CD4-positive, alpha-beta T cell treated with Interleukin-17A for 1 hour (primary cell): ENCODE results near the gene SVIL.
"Not testable (repeated sequence)": the region's sequence is repeated elsewhere in the genome, so short reads cannot be mapped to it uniquely, and the experiment has no call there.

ENCODE experiments used
- DNase-seq: peaks from one replicate; pipeline ENCODE4 v3.0.0-alpha.2; 2020

The SVIL gene

GRCh38 chr10:29446327-29446726 is 188.4 kb downstream of the SVIL start:
- no peak for DNase-seq

DNA sequence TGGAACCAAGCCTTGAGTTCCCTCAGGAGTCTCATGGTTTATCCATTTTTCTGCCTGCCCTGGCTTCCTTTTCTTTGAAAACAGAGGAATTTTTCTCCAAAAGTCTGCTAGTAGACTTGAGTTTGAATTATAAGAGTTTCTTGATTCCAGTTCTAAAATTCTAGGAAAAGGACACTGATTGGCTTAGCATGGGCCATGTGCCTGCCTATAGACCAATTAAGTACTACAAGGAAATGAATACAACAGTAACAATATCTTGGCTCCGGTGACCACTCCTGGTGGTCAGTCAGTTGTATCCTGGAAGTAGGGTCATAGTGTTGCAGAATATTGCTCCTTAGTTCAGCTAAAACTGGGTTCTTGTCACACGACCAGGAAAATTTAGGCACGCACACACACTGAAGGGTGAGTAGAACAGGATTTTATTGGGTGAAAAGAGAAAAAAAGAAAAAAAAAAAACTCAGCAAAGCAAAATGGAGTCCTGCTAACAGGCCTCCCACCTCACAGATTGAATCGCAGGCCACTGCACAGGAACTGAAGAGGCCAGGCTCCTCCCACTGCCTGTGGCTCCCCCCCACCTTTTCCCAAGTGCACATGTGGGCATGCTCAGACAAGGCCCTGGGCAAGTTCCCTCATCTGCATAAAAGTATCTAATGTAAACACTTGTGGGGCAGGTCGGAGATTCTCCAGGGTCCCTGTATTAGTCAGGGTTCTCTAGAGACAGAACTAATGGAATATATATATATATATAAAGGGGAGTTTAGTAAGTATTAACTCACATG is 190.8 kb downstream of the SVIL start:
- no peak for DNase-seq

- DNase-seq = no peak
These were observed 193.8 kb downstream of the SVIL start for GRCh38 chr10:29440981-29441380.

- DNase-seq = not testable (repeated sequence)
These were observed 195.8 kb downstream of the SVIL start for GRCh38 chr10:29439005-29439404.

- no peak for DNase-seq
These were observed 196.5 kb downstream of the SVIL start for GRCh38 chr10:29438271-29438670.

GRCh38 chr10:29437871-29438270 is 196.9 kb downstream of the SVIL start:
- DNase-seq = no peak

GRCh38 chr10:29435809-29436501 is 198.8 kb downstream of the SVIL start:
- no peak for DNase-seq

DNA sequence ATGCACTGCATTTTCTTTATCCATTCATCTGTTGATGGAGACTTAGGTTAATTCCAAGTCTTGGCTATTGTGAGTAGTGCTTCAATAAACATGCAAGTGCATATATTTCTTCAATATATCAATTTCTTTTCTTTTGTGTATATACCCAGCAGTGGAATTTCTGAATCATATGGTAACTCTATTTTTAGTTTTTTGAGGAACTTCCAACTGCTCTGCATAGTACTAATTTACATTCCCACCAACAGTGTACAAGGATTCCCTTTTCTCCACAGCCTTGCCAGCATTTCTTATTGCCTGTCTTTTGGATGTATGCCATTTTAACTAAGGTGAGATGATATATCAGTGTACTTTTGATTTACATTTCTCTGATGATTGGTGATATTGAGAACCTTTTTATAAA is 200.7 kb downstream of the SVIL start:
- DNase-seq = no peak

DNA sequence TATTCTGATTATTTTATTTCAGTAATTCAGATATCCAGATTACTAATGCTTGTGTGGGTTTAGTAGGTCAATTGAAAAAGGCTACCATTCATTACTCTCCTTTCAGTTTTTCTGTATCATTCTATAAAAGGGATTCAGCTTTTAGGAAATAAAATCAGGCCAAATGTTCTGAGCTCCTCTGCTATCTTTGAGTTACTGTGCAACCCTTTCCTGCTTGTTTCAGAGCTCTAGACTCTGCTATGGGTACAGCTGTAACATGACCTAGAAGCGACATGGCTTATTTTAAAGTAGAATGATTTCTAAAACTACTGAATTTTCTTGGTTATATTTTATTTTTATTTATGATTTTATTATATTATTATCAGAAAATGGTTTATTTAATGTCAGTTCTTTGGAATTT is 203.1 kb downstream of the SVIL start:
- DNase-seq = no peak

GRCh38 chr10:29430101-29430500 is 204.7 kb downstream of the SVIL start:
- DNase-seq = no peak

- no peak for DNase-seq
These were observed 206.3 kb downstream of the SVIL start for GRCh38 chr10:29428486-29428885.

DNA sequence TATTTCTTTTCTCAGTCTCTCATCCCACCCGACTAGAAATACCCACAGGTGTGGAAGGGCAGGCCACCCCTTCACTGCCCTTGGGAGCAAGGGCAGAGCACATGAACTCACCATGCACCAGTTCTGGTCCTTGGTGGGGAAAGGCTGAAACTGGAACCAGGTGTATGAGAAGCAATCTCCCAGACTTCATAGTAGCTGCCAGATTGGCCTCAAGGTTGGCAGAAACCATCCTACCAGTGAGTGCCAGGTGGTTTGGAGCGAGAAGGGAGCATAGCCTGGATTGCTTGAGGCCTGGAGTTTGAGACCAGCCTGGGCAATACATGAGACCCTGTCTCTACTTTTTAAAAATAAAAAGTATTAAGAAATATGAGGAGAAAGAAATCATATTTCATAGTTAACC is 207.1 kb downstream of the SVIL start:
- no peak for DNase-seq

DNA sequence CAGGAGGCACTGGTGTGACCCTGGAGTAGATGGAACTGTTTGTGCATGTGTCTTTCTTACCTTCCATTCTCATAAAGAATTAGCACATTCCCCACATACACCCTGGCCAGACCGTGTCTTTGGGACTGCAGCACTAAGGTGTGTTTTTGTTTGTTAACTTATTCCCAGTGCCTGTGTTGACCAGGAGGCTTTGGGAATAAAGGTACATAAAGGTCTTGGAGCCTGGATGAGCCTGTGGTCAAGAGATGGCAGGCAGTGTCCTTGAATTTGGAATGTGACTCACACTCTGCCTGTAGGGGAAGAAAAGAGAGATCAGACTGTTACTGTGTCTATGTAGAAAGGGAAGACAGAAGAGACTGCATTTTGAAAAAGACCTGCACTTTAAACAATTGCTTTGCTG is 208.4 kb downstream of the SVIL start:
- DNase-seq = no peak

DNA sequence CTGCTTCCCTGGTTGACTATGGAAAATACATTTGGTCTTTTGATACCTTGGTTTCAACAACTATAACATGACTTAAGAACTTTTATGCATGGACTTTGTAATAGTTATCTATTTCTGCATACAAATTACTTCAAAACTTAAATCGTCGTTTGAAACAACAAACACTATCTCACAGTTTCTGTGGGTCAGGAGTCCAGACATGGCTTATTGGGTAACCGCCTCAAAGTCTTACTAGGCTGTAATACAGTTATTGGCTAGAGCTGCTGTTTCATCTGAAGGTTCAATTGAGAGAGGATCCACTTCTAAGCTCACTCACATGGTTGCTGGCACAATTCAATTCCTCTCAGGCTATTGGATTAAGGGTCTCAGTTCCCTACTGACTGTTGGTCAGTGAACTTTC is 210.8 kb downstream of the SVIL start:
- no peak for DNase-seq

GRCh38 chr10:29420744-29421143 is 214.0 kb downstream of the SVIL start:
- no peak for DNase-seq

- DNase-seq = no peak
These were observed 217.4 kb downstream of the SVIL start for GRCh38 chr10:29417324-29417723.

GRCh38 chr10:29415876-29416275 is 218.9 kb downstream of the SVIL start:
- DNase-seq = no peak

DNA sequence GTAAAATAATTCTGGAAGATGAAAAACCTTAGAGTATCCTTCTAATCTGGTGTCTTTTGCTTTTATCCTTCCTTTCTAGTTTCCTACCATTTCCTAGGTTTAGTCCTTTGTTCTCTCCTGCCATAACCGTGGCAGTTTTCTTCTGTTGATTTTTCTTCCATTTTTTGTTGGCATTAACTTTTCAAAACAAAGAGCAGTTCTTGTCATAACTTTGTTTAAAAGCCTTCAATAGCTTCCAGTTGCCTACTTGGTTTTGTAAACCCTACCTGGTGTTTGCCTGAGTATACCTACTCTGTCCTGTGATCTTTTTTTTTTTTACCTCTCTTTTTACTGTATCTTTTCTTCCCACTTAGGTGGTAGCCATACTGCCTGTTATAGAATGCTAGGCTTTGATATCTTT is 220.3 kb downstream of the SVIL start:
- no peak for DNase-seq

DNA sequence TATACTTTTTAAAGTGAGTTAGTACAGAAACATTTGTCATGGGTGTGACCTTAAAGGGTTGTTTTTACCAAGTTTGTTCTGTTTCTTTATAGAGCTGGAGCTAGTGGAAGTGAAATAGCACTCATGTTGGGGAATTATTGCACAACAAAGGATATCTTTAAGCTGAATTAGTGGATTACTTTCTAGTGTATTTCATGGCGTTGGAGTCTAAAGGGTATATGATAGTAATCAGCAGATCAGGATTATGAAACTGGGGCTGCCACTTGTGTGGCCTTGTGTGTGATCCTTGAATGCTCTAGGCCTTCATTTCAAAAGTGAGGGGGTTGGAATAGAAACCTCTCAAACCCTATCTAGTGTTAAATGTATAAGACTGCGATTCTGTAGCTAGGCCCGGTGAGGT is 222.3 kb downstream of the SVIL start:
- no peak for DNase-seq

DNA sequence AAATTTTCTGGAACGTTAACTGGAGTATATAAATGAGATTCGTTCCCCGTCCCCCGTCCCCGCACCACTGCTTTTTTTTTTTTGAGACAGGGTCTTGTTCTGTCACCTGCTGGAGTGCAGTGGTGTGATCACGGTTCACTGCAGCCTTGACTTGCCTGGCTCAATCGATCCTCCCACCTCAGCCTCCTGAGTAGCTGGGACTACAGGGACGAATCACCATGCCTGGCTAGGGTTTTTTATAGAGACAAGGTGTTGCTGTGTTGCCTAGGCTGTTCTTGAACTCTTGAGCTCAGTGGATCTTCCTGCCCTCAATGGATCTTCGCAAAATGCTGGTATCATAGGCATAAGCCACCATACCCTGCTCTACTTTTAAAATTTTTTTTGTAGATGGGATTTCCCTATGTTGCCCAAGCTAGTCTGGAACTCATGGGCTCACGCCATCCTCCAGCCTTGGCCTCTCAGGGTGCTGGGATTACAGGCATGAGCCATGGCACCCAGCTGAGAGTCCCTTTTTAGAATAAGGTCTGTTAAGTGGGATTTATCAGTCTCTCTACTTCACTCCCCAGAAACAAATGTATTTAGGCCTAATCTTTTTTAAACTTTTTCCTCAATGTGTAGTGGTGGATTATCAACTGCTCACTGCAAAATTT is 223.0 kb downstream of the SVIL start:
- no peak for DNase-seq

DNA sequence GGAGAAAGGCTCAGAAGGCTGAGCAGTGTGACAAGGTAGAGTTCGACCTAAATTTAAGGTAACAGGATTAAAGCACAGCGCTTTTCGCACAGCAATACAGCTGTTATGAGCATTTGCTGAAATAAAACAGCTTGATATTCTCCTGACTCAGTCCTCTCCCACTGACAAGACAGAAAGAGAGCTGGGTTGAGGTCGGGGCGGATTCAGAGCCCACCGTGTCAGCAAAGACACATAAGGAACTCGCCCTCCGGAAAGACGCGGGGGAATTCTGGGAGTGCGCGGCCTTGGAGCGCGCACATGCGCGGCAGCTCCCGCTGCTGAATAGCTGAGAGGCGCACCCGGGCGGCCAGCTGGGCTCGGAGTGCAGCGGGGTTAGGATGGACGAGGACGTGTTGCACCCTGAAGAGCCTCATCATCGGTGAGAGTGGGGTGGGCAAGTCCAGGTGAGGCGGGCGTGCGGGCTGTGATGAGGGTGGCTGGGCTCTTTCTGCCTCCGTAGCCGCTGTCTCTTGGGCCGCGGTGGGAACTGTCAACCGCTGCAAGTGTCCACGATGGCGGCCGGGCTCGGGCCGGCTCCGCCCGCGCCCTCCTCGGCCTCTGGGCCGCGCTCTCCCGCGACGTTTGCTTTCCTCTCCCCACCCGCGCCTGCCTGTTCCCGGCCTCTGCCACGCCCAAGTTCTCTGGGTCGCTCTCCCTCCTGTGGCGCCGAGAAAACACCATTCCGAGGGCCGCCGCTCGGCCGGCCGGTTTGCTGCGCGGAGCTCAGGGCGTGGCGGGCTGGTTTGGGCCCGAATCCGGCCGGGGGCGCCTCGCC is 225.3 kb downstream of the SVIL start:
- peak; percentile 42 for DNase-seq

- no peak for DNase-seq
These were observed 225.9 kb downstream of the SVIL start for GRCh38 chr10:29408847-29409240.
